Skeletal muscle tissue (tissue), 4 donors: Measurements from ENCODE around the gene ACSM3. TPM values are rescaled to one million over a fixed set of nuclear protein-coding genes. Genes with fewer than 3 reads are reported as not detected.
A peak's percentile ranks its signal among the peaks of the same experiment; 100 is the strongest.

Experiments used
- H3K27ac ChIP-seq: one replicate; pipeline ENCODE4 v1.7.0; 2013; ENCODE audit warnings: mild to moderate bottlenecking, low read depth, low read length, inconsistent platforms
- H3K27me3 ChIP-seq, 3 donors: one replicate each; pipeline ENCODE4 v1.7.0; 2013; ENCODE audit warnings: low read length in 3 of 3; ENCODE audit not compliant: control insufficient read depth in 3 of 3, insufficient read depth in 3 of 3
- H3K36me3 ChIP-seq, 3 donors: one replicate each; pipeline ENCODE4 v1.7.0; 2013; ENCODE audit warnings: low read length in 3 of 3; ENCODE audit not compliant: control insufficient read depth in 3 of 3, insufficient read depth in 3 of 3
- H3K4me1 ChIP-seq, 3 donors: one replicate each; pipeline ENCODE4 v1.7.0; 2013; ENCODE audit warnings: low read length in 3 of 3, mild to moderate bottlenecking in 3 of 3; ENCODE audit not compliant: control insufficient read depth in 3 of 3, insufficient read depth in 3 of 3
- H3K4me3 ChIP-seq, 3 donors: one replicate each; pipeline ENCODE4 v1.7.0; 2013; ENCODE audit warnings: low read length in 3 of 3
- H3K9ac ChIP-seq, 3 donors: one replicate each; pipeline ENCODE4 v1.7.0; 2013; ENCODE audit warnings: low read length in 3 of 3, mild to moderate bottlenecking in 3 of 3, moderate library complexity in 2 of 3, low read depth in 1 of 3
- H3K9me3 ChIP-seq, 3 donors: one replicate each; pipeline ENCODE4 v1.7.0; 2013; ENCODE audit warnings: low read length in 3 of 3; ENCODE audit not compliant: control insufficient read depth in 3 of 3
- total RNA-seq: library from RNA; depleted of rRNA; stranded (reverse); fragments of >200 nt; gene quantifications from one replicate; pipeline ENCODE4 v1.2.3, GENCODE V29; 2014
- donor health status: Osteomylitis.

ACSM3 gene
- total RNA-seq, 1 donor from 2014 or later: 2.6 TPM

DNA sequence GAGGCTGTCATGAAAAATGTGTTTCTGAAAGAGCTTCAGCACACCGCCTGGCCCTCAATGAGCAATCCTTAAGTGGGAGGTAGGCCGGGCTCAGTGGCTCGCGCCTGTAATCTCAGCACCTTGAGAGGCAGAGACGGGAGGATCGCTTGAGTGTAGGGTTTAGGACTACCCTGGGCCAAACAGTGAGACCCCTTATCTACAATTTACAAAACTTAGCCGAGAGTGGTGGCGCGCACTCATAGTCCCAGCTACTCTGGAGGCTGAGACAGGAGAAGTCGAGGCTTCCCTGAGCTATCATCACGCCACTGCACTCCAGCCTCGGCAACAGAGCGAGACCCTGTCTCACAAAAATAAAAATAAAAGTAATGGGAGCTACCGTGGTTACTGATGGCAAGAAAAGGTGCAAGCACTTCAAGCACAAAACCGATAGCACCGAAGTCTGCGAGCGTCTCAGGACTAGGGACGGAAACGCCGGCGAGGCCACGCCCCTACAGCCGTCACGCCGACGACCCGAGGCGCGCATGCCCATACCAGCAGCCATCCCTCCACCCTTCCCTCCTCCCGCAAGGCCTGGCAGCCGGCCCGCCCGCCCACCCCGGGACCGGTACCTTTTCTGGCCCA is 22.8 kb upstream of the ACSM3 start:
- H3K36me3 ChIP-seq: peaks cover 16 to 25% (median 19%) of the 10 kb centered on the region in 3 donors
- H3K9me3 ChIP-seq: no peaks in the 10 kb centered on the region
- peaks cover 13 to 16% (median 14%) of the 10 kb centered on the region in 3 donors for H3K4me1 ChIP-seq
- H3K4me3 ChIP-seq: peak overlapping the region; percentile 97 to 100 (median 100)
- H3K9ac ChIP-seq: peak overlapping the region; percentile 92 to 98 (median 97)
- H3K27ac ChIP-seq: peak overlapping the region; percentile 91
- H3K27me3 ChIP-seq: no peaks in the 10 kb centered on the region

DNA sequence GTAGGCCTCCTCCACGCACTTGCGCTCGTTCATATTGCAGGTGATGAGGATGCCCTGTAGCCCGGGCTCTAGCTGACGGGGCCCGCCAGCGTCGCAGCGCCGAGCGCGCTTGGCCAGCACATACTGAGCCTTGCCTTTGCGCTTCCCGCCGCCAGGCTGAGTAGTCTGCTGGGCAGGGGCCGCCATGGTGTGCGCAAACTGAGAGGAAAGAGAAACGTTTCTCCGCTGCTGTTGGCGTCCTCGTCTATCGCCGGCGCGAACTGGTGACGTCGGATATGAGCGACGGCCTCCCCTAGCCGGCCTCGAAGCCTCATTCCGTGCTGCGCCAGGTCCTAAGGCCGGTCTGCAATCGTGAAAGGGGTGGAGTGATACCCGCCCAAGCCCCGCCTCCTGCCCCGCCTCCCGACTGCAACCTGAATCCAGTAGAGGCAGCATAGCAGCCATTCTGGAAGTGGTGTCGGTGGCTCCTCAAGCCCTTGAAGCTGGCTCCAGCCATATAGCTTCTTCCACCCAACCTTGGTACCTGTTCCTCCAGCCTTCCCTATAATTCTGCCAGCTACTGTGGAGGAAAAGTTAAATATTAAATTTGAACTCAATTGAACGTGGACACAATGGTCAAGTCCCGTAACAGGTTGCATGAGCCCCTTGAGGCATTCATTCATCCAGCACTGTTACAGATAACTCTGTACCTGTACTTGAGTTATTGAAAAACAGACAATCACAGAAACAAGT is 22.1 kb upstream of the ACSM3 start, which contains the start of gene THUMPD1:
THUMPD1 (minus strand) TSS at position 265 of the 732 bp plus-strand sequence; CDS start at position 186, 79 bp downstream.
- H3K9me3 ChIP-seq: no peaks in the 10 kb centered on the region
- no peaks in the 10 kb centered on the region for H3K27me3 ChIP-seq
- H3K27ac ChIP-seq: peak within 1 kb of the TSS; percentile 91
- peak within 1 kb of the TSS; percentile 97 to 100 (median 100) for H3K4me3 ChIP-seq
- H3K4me1 ChIP-seq: peaks cover 13 to 16% (median 14%) of the 10 kb centered on the region in 3 donors
- peak within 1 kb of the TSS; percentile 92 to 98 (median 97) for H3K9ac ChIP-seq
- peaks cover 9 to 18% (median 12%) of the 10 kb centered on the region in 3 donors for H3K36me3 ChIP-seq

DNA sequence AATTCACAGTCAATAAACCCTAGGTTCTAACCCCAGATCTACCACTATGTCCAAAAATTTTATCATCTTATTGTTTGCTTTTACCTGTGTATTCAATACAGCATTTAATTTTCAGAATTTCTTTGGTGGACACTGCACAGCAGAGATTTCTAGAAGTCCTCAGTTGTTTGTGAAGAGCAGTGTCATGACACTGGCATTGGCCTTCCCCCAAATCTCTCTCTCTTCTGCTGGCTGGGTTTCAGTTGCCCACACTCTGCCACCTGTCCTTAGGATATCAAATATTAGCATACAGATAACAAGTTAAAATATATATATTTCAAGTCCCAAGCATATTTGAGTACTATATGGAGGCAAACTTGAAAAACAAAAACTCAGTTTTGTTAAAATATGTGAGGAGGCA is 20.2 kb upstream of the ACSM3 start:
- H3K27me3 ChIP-seq: no peaks in the 10 kb centered on the region
- no peak overlapping the region for H3K4me3 ChIP-seq
- H3K27ac ChIP-seq: peak overlapping the region; percentile 18
- no peak overlapping the region for H3K9ac ChIP-seq
- H3K36me3 ChIP-seq: peaks cover 3 to 5% (median 5%) of the 10 kb centered on the region in 3 donors
- H3K4me1 ChIP-seq: peaks cover 13 to 16% (median 14%) of the 10 kb centered on the region in 3 donors
- no peaks in the 10 kb centered on the region for H3K9me3 ChIP-seq

DNA sequence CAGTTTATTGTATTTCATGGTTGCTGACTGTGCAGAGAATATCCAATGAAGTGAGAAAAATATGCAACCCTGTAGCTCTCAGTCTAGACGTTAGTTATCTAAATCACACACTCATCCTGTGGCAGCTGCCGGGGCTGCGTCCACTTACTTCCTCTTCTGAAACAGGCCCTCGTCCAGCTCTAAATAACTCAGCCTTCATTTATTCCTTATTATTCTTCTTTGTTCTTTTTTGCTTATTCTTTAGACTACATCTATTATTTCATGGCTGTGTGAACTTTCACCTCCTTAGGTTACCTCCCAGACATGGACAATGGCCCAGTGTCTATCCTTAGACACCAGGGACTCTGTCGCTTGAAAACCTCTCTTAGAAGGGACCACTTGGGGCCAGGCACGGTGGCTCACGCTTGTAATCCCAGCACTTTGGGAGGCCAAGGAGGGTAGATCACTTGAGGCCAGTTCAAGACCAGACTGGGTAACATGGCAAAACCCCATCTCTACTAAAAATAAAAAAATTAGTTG is 18.8 kb upstream of the ACSM3 start:
- Histone ChIP-seq H3K9me3 (no peaks in the 10 kb centered on the region), H3K9ac (no peak overlapping the region), H3K27me3 (no peaks in the 10 kb centered on the region), H3K4me3 (no peak overlapping the region), H3K27ac (no peak overlapping the region), H3K4me1 (peaks cover 10 to 14% (median 10%) of the 10 kb centered on the region in 3 donors), H3K36me3 (peaks cover 0 to 2% (median 0%) of the 10 kb centered on the region in 3 donors)

DNA sequence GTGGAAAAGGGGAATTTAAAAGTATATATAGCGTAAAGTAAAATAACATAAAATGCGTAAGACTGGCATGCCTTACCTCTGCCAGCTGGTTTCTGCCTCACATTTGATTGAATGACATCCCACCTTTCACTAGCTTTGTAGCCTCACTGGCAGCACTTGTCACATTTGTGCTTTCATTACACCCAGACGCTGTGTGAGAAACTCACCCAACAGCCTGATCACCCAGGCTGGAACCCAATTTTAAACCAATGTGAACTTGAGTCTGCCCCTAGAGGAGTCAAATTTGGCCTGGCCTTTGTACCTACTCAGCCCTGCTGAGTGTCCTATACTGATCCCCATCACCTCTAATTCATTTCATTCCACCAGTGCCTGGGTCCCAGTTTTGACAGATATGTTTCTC is 17.4 kb upstream of the ACSM3 start:
- Histone ChIP-seq H3K9ac (no peak overlapping the region), H3K27ac (no peak overlapping the region), H3K4me1 (peaks cover 0 to 6% (median 4%) of the 10 kb centered on the region in 3 donors), H3K4me3 (no peak overlapping the region), H3K9me3 (no peaks in the 10 kb centered on the region), H3K27me3 (no peaks in the 10 kb centered on the region), H3K36me3 (peaks cover 0 to 1% (median 0%) of the 10 kb centered on the region in 3 donors)

DNA sequence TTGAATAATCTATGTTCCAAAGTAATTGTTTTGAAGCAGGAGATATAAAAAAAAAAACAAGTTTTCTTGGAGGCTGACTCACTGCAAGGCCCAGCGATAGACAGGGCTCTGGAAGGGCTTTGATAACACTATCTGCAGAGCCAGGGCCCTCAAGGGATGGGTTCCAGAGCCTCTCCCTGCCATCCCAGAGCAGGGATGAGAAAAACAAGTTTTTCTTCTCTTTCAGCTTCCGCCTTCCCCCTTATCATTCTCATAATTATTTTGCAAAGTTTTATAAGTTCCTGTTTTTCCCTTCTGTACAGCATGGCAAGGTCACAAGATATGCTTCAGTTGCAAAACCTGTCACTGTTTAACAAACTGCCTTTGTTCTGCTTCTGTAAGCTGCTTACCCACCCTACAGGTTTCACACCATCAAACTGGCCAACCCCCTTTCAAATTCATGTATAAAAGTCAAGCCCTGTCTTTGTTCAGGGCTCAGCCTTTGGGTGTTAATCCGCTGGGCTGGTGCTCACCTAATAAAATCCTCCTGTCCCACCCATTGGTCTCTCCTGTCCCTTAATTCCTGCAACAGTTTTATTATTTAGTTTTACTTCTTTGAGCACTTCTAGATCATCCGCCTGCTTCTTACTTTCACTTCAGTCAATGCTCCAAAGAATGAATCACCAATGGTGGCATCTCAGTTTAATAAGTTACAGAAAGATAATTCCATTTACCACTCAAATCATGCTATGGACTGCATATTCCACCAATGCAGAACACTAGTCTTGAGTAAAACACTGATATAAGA is 16.6 kb upstream of the ACSM3 start:
- no peak overlapping the region for H3K27ac ChIP-seq
- no peaks in the 10 kb centered on the region for H3K27me3 ChIP-seq
- H3K4me1 ChIP-seq: peaks cover 0 to 3% (median 0%) of the 10 kb centered on the region in 3 donors
- no peaks in the 10 kb centered on the region for H3K36me3 ChIP-seq
- H3K9ac ChIP-seq: no peak overlapping the region
- no peak overlapping the region for H3K4me3 ChIP-seq
- H3K9me3 ChIP-seq: no peaks in the 10 kb centered on the region

DNA sequence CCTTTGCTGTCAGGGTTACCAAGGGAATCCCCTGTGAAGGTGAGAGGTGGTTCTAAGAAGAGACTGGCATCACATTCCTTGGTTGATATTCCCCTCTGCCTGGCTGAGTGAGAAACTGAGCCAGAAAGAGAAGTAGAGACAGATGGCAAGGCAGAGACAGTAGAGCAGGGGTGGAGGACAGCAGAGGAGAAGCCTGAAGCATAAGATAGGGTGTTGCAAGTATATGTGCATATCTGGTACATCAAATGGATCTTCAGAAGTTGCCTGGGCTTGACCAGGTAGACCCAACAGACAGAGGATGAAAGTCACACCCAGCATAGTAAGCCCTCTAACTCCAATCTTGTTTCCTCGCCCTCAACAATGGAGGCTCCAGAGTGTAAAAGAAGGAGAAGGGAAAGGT is 14.3 kb upstream of the ACSM3 start:
- Histone ChIP-seq H3K27ac (no peak overlapping the region), H3K36me3 (no peaks in the 10 kb centered on the region), H3K4me1 (no peaks in the 10 kb centered on the region), H3K9ac (no peak overlapping the region), H3K9me3 (no peaks in the 10 kb centered on the region), H3K4me3 (no peak overlapping the region), H3K27me3 (no peaks in the 10 kb centered on the region)

DNA sequence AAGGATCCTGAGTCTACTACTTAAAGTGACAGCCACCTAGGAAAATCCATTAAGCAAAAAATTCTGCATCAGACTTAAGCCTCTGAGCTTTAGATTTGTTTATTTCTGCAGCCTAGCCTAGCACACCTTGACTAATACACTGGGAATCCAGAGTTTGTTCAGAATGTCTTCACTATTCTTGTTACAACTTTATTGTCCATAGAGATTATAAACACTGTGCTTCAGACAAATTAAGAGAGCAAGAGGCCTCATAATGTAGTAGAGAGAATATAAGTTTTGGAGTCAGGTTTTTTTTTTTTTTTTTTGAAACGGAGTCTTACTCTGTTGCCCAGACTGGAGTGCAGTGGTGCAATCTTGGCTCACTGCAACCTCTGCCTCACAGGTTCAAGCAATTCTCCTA is 13.3 kb upstream of the ACSM3 start:
- H3K9ac ChIP-seq: no peak overlapping the region
- H3K9me3 ChIP-seq: no peaks in the 10 kb centered on the region
- no peak overlapping the region for H3K4me3 ChIP-seq
- H3K36me3 ChIP-seq: no peaks in the 10 kb centered on the region
- H3K4me1 ChIP-seq: no peaks in the 10 kb centered on the region
- H3K27ac ChIP-seq: no peak overlapping the region
- no peaks in the 10 kb centered on the region for H3K27me3 ChIP-seq

DNA sequence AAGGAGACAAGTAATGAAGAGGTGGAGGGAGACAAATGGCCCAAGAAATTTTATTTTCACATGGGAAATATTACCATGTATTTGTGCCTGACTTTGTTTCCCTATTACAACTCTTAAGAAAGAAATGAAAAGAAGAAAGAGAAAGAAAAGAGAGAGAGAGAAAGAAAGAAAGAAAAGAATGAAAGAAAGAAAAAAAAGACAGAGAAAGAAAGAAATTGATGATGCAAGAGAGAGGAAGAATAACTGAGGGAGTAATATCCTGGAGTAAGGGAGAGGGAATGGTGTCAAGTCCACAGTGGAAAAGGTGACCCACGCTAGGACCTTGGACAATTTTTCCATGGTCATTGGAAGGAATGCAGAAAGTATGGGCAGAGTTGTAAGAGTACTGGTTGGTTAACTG is 10.1 kb upstream of the ACSM3 start:
- Histone ChIP-seq H3K4me3 (no peak overlapping the region), H3K27ac (no peak overlapping the region), H3K27me3 (no peaks in the 10 kb centered on the region), H3K4me1 (no peaks in the 10 kb centered on the region), H3K36me3 (no peaks in the 10 kb centered on the region), H3K9me3 (no peaks in the 10 kb centered on the region), H3K9ac (no peak overlapping the region)
